Gastroesophageal sphincter (tissue), 4 donors: Measurements from ENCODE around the gene C15orf61. TPM values are rescaled to one million over a fixed set of nuclear protein-coding genes. Genes with fewer than 3 reads are reported as not detected.

ENCODE experiments used
- ATAC-seq: fragments of 150-250 bp; one replicate; pipeline ENCODE4 v1.9.1; 2016; ENCODE audit warnings: mild to moderate bottlenecking, moderate library complexity
- H3K27ac ChIP-seq, 4 donors: fragments of 200-600 bp; sonication (generic) in 3 of 4; 1 replicate in 3 of 4; 2 replicates in 1 of 4; pipeline ENCODE4 v1.5.1; 2016 to 2019
- H3K27me3 ChIP-seq: fragments of 200-600 bp; sonication (generic); one replicate; pipeline ENCODE4 v1.5.1; 2019
- H3K36me3 ChIP-seq, 2 donors: fragments of 200-600 bp; sonication (generic); one replicate each; pipeline ENCODE4 v1.5.1; 2019; ENCODE audit warnings: control low read depth in 1 of 2
- H3K4me1 ChIP-seq, 3 donors: fragments of 200-600 bp; sonication (generic); 1 replicate in 2 of 3; 2 replicates in 1 of 3; pipeline ENCODE4 v1.5.1; 2016 to 2019; ENCODE audit warnings: control low read depth in 2 of 3
- H3K4me3 ChIP-seq, 2 donors: fragments of 200-600 bp; sonication (generic); one replicate each; pipeline ENCODE4 v1.5.1; 2019; ENCODE audit warnings: mild to moderate bottlenecking in 1 of 2, moderate library complexity in 1 of 2
- H3K9me3 ChIP-seq, 3 donors: fragments of 200-600 bp; sonication (generic); one replicate each; pipeline ENCODE4 v1.5.1; 2017 to 2019; ENCODE audit warnings: control low read depth in 2 of 3
- EP300 ChIP-seq: sonication (generic); formaldehyde crosslinking; IDR thresholded peaks from one replicate; pipeline ENCODE4 v1.6.1; 2017; ENCODE audit warnings: antibody characterized with exemption, mild to moderate bottlenecking
- POLR2A ChIP-seq, 2 donors: fragments of 450-650 bp; IDR thresholded peaks; one replicate each; pipeline ENCODE4 v1.6.1; 2017; ENCODE audit warnings: antibody characterized with exemption in 2 of 2, mild to moderate bottlenecking in 2 of 2, moderate library complexity in 1 of 2
- POLR2AphosphoS5 ChIP-seq: sonication (generic); formaldehyde crosslinking; IDR thresholded peaks from one replicate; pipeline ENCODE4 v1.6.1; 2017; ENCODE audit warnings: antibody characterized with exemption
- WGBS, 2 donors: methylation state at CpG; one replicate each; pipeline ENCODE4 v1.1.5; 2018; ENCODE audit warnings: low coverage in 1 of 2; 5-methylcytosine and 5-hydroxymethylcytosine counted together
- total RNA-seq, 4 donors: library from RNA; depleted of rRNA; stranded (reverse); fragments of >200 nt; gene quantifications; one replicate each; pipeline ENCODE4 v1.1.0, GENCODE V29; 2016
- TF ChIP-seq, protein P1 (sequence below), 4 experiments: fragments of 200-600 bp in 2 of 4; fragments of 450-650 bp in 2 of 4; sonication (generic) in 1 of 4; IDR thresholded peaks; one replicate each; pipeline ENCODE4 v1.5.1; 2017 to 2019; ENCODE audit warnings: antibody characterized with exemption in 4 of 4, mild to moderate bottlenecking in 2 of 4, moderate library complexity in 2 of 4

C15orf61 gene
- total RNA-seq, 4 donors from 2014 or later = 4.1 to 6.5 (median 5.6) TPM

DNA sequence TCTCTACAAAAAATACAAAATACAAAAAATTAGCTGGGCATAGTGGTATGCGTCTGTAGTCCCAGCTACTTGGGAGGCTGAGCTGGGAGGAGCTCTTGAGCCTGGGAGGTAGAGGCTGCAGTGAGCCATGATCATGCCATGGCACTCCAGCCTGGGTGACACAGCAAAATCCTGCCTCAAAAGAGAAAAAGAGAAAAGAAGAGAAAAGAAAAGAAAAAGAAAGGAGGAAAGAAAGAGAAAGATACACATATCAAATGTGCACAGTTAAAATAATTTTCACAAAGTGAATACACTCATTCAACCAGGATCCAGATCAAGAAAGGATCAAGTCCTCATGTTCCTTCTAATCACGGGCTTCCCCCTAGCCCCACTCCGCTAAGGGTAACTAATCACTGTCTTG is 5.8 kb upstream of the C15orf61 start:
- peaks cover 0 to 58% of the 10 kb centered on the region in 2 donors for H3K36me3 ChIP-seq
- H3K9me3 ChIP-seq = no peaks in the 10 kb centered on the region

DNA sequence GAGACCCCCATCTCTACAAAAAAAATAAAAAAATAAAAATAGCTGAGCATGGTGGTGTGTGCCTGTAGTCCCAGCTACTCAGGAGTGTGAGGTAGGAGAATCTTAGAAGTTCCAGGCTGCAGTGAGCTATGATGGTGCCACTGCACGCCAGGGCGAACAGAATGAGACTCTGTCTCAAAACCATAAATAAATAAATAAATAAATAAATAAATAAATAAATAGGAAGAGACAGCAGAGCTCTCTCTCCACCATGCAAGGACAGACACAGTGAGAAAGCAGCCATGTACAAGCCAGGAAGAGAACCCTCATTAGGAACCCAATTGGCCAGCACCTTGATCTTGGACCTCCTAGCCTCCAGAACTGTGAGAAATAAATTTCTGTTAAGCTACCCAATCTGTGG is 5.4 kb upstream of the C15orf61 start:
- H3K36me3 ChIP-seq = peaks cover 0 to 55% of the 10 kb centered on the region in 2 donors
- ATAC-seq = no peak
- H3K4me1 ChIP-seq = peaks cover 0 to 7% (median 0%) of the 10 kb centered on the region in 3 donors
- 90 to 92% methylated on average over 2 of the region's 2 CpGs for WGBS, 2 donors
- H3K27me3 ChIP-seq = no peaks in the 10 kb centered on the region
- H3K9me3 ChIP-seq = no peaks in the 10 kb centered on the region
- no peak overlapping the region for H3K4me3 ChIP-seq
- no peak overlapping the region for H3K27ac ChIP-seq
- TF ChIP-seq, protein P1, sequence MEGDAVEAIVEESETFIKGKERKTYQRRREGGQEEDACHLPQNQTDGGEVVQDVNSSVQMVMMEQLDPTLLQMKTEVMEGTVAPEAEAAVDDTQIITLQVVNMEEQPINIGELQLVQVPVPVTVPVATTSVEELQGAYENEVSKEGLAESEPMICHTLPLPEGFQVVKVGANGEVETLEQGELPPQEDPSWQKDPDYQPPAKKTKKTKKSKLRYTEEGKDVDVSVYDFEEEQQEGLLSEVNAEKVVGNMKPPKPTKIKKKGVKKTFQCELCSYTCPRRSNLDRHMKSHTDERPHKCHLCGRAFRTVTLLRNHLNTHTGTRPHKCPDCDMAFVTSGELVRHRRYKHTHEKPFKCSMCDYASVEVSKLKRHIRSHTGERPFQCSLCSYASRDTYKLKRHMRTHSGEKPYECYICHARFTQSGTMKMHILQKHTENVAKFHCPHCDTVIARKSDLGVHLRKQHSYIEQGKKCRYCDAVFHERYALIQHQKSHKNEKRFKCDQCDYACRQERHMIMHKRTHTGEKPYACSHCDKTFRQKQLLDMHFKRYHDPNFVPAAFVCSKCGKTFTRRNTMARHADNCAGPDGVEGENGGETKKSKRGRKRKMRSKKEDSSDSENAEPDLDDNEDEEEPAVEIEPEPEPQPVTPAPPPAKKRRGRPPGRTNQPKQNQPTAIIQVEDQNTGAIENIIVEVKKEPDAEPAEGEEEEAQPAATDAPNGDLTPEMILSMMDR (IDR thresholded peaks at IDR 0.05) = no peak
- no peak for TF ChIP-seq EP300
- no peak for TF ChIP-seq POLR2A (IDR thresholded peaks at IDR 0.05)
- no peak for TF ChIP-seq POLR2AphosphoS5

More for the DNA sequence above, 5.8 kb upstream of the C15orf61 start:
- H3K27ac ChIP-seq = no peak overlapping the region
- no peaks in the 10 kb centered on the region for H3K27me3 ChIP-seq
- 75 to 100% methylated on average over 1 to 2 of the region's 3 CpGs for WGBS, 2 donors
- peaks cover 0 to 3% (median 0%) of the 10 kb centered on the region in 3 donors for H3K4me1 ChIP-seq
- ATAC-seq = no peak
- no peak overlapping the region for H3K4me3 ChIP-seq
- no peak for TF ChIP-seq POLR2AphosphoS5
- TF ChIP-seq, protein P1 (IDR thresholded peaks at IDR 0.05) = no peak
- TF ChIP-seq POLR2A (IDR thresholded peaks at IDR 0.05) = no peak
- no peak for TF ChIP-seq EP300

DNA sequence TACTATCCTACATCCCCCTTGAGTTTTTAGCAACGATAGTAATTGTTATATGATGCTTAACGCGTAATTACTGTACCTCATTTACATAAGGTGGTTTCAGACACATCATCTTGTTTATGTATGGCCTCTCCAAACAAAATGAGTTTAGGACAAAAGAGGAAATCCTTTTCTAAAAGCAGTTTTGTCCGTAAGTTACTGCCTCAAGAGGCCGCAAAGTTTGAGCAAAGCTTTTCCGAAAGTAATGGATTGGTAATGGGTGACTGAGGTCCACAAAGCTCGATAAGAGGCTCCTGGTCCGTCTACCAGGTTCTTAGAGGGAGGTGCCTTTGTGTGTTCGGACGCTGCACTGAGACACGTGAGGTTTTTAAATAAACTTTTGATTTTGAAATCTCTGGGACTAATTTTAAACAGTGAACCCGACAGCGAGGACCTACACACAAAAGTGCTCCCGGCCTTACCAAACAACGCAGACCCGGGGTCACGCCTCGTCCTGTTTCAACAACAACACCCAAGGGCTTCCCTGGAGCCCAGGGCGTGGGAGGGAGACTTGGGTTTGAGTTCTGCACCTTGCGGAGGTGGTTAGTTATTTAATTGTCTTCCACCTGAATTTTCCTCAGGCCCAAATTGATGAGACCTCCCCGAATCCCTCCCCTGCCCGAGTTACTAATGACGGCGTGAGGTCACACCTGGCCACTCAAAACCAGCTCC is 456 bp upstream of the C15orf61 start:
- 21 to 45% methylated on average over 8 to 18 of the region's 24 CpGs for WGBS, 2 donors

DNA sequence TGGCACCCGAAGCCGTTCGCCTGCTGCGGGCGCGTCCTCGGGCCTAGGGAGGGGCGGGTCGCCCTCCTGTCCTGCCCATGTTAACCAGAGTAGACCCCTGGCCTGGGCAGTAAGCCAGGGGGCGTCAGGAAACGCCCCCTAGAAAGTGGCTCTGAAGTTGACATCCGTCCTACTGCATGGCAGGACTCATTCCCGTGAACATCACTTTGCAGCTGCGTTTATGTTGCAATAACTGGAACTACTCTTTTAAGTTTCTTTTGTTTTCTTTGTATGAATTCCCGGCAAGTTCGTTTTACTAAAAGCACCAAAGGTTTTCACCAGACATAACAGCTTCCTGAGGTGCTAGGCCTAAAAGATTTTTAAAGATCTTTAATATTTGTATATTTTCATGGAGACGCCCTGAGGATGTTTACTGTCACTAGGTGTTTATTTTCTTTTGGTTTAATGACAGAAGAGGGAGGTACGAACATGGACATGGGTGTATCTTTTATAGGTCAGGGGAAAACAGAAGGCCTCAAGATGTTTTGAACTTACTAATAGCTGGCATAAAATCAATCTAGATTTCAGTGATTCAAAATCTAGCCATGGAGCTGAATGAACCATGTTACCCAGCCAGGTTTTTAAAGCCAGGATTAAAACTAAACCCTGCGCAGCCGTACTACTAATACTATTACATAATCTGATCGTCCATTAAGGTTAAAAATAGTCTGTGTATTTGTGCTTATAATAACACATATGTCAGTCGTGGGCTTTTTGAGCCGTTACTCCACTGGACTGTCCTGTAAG is 1.0 kb downstream of the C15orf61 start:
- no peaks in the 10 kb centered on the region for H3K9me3 ChIP-seq
- TF ChIP-seq, protein P1 (IDR thresholded peaks at IDR 0.05) = peak in 1 of 4 experiments; percentile 6
- TF ChIP-seq POLR2A (IDR thresholded peaks at IDR 0.05) (no peak), EP300 (no peak), POLR2AphosphoS5 (peak; percentile 52)
- H3K4me3 ChIP-seq = peak overlapping the region; percentile 47 to 87
- peaks cover 2 to 28% (median 5%) of the 10 kb centered on the region in 3 donors for H3K4me1 ChIP-seq
- H3K27ac ChIP-seq = peak overlapping the region; percentile 85 to 97 (median 96)
- peaks cover 0 to 5% of the 10 kb centered on the region in 2 donors for H3K36me3 ChIP-seq
- 0 to 2% methylated on average over 9 to 12 of the region's 23 CpGs for WGBS, 2 donors
- no peaks in the 10 kb centered on the region for H3K27me3 ChIP-seq
- peak; percentile 42 for ATAC-seq

More for the DNA sequence above, 456 bp upstream of the C15orf61 start:
- Histone ChIP-seq H3K9me3 (no peaks in the 10 kb centered on the region), H3K4me3 (peak overlapping the region; percentile 47 to 87), H3K27ac (peak overlapping the region; percentile 68 to 97 (median 96)), H3K36me3 (peaks cover 0 to 16% of the 10 kb centered on the region in 2 donors), H3K27me3 (no peaks in the 10 kb centered on the region), H3K4me1 (peaks cover 2 to 28% (median 5%) of the 10 kb centered on the region in 3 donors)
- peak; percentile 22 for ATAC-seq
- TF ChIP-seq EP300 (no peak), POLR2AphosphoS5 (no peak)

DNA sequence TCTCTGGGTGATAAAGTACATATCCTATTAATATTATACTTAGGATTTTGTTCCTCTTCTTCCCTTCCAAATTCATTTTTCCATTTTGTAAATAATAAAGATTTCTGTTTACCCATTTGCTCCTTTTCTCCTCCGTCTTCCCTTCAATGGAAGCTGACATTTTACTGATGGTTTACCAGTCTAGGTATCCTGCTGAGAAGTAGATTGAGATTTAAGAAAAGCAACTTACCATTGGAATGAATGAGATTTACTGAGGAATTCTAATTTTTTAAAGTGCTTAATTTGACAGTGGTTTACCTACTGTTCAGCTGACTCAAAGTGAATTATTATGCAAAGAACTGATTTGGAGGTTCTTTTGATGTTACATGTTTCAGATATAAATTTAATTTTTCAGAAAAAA is 2.4 kb downstream of the C15orf61 start:
- Histone ChIP-seq H3K4me1 (peaks cover 2 to 28% (median 5%) of the 10 kb centered on the region in 3 donors), H3K27ac (peak overlapping the region in 2 of 4 donors; percentile 96 to 97), H3K9me3 (no peaks in the 10 kb centered on the region), H3K36me3 (peaks cover 0 to 14% of the 10 kb centered on the region in 2 donors), H3K27me3 (no peaks in the 10 kb centered on the region), H3K4me3 (peak overlapping the region in 1 of 2 donors; percentile 87)
- no peak for ATAC-seq
- WGBS, 2 donors = 57 to 64% methylated on average over 1 of the region's 1 CpG
- TF ChIP-seq, protein P1 (IDR thresholded peaks at IDR 0.05) = no peak
- TF ChIP-seq EP300 (no peak), POLR2A (IDR thresholded peaks at IDR 0.05) (no peak), POLR2AphosphoS5 (no peak)
